OCI-LY7 (cell line): ENCODE measurements around the gene TRIM28. TPM values are rescaled to one million over a fixed set of nuclear protein-coding genes. Genes with fewer than 3 reads are reported as not detected.

ENCODE experiments used
- BruUV-seq: library from RNA; stranded (reverse); fragments of 400-500 nt; replicated peaks from 2 replicates; lab custom pipeline; 2021; lab: Mats Ljungman, UMichigan
- CTCF ChIA-PET: fragments of 300-600 bp; sonication (Branson Sonifier 250); formaldehyde crosslinking; loops from one replicate; lab custom pipeline; 2022; ENCODE audit warnings: antibody characterized with exemption; ENCODE audit not compliant: unreplicated experiment; lab: Charles Lee
- POLR2A ChIA-PET: fragments of 300-600 bp; sonication (Branson Sonifier 250); formaldehyde crosslinking; loops from one replicate; lab custom pipeline; 2022; ENCODE audit warnings: antibody characterized with exemption; lab: Charles Lee
- DNase-seq: peaks from one replicate; pipeline ENCODE4 v3.0.0-alpha.2; 2015; ENCODE audit warnings: low spot score
- H2AFZ ChIP-seq: fragments of 200-600 bp; sonication (generic), shearing (Covaris generic); 2 replicates; pipeline ENCODE4 v1.6.1; 2014; ENCODE audit warnings: mild to moderate bottlenecking, antibody characterized with exemption, low read length, moderate library complexity
- H3K27ac ChIP-seq: fragments of 200-600 bp; sonication (generic); 2 replicates; pipeline ENCODE4 v1.5.1; 2014; ENCODE audit warnings: mixed run types, low read depth, mild to moderate bottlenecking, moderate library complexity, low read length, inconsistent platforms; ENCODE audit not compliant: poor library complexity, severe bottlenecking
- H3K36me3 ChIP-seq: fragments of 200-600 bp; sonication (generic); 2 replicates; pipeline ENCODE4 v1.6.1; 2014; ENCODE audit warnings: mild to moderate bottlenecking, antibody characterized with exemption, low read length, moderate library complexity, mixed read lengths; ENCODE audit not compliant: insufficient read depth
- H3K4me1 ChIP-seq: fragments of 200-600 bp; sonication (generic); 2 replicates; pipeline ENCODE4 v1.5.1; 2014; ENCODE audit warnings: mild to moderate bottlenecking, low read length; ENCODE audit not compliant: insufficient read depth, poor library complexity, severe bottlenecking
- H3K4me2 ChIP-seq: fragments of 200-600 bp; sonication (generic); 2 replicates; pipeline ENCODE4 v1.6.1; 2014; ENCODE audit warnings: mild to moderate bottlenecking, low read length
- H3K4me3 ChIP-seq: fragments of 200-600 bp; sonication (generic); 2 replicates; pipeline ENCODE4 v1.5.1; 2014; ENCODE audit warnings: mild to moderate bottlenecking, low read depth, low read length; ENCODE audit not compliant: poor library complexity, severe bottlenecking
- H3K79me2 ChIP-seq: fragments of 200-600 bp; sonication (generic); 2 replicates; pipeline ENCODE4 v1.6.1; 2016; ENCODE audit warnings: low read depth, mild to moderate bottlenecking, low read length, moderate library complexity, mixed read lengths; ENCODE audit not compliant: insufficient read depth
- H3K9me2 ChIP-seq: fragments of 200-600 bp; sonication (generic); 2 replicates; pipeline ENCODE4 v1.6.1; 2016; ENCODE audit warnings: mild to moderate bottlenecking, low read length, mixed read lengths; ENCODE audit not compliant: insufficient read depth
- H3K9me3 ChIP-seq: fragments of 200-600 bp; sonication (generic); 2 replicates; pipeline ENCODE4 v1.6.1; 2014; ENCODE audit warnings: mild to moderate bottlenecking, mixed run types, low read length, mixed read lengths
- H4K20me1 ChIP-seq: fragments of 200-600 bp; sonication (generic); 2 replicates; pipeline ENCODE4 v1.6.1; 2014; ENCODE audit warnings: mild to moderate bottlenecking, antibody characterized with exemption, low read length, moderate library complexity, mixed read lengths; ENCODE audit not compliant: insufficient read depth
- EZH2phosphoT487 ChIP-seq: fragments of 200-600 bp; sonication (generic); IDR thresholded peaks from 2 replicates; pipeline ENCODE4 v1.6.1; 2018; ENCODE audit warnings: low read depth, borderline replicate concordance, mild to moderate bottlenecking, mixed run types, antibody characterized with exemption, low read length, moderate library complexity, mixed read lengths
- intact Hi-C: fragments of 100-400 bp; cut with micrococcal nuclease; formaldehyde crosslinking; loops from one replicate; pipeline ENCODE4 v1.10.0; 2022; ENCODE audit not compliant: unreplicated experiment
- total RNA-seq, 2 experiments: library from RNA; depleted of rRNA in 1 of 2; stranded (reverse); fragments of >200 nt in 1 of 2; shearing (Covaris generic) in 1 of 2; gene quantifications; 2 replicates each; pipeline ENCODE4 v1.2.3, GENCODE V29; 2014 to 2022
- TF ChIP-seq, protein P1 (sequence below): fragments of 200-600 bp; sonication (generic); conservative IDR thresholded peaks from 2 replicates; pipeline ENCODE4 v1.5.1; 2014; ENCODE audit warnings: mild to moderate bottlenecking, antibody characterized with exemption, low read length, moderate library complexity, mixed read lengths

TRIM28 gene
- total RNA-seq, 2 experiments from 2014 or later = 601 to 729 TPM

DNA sequence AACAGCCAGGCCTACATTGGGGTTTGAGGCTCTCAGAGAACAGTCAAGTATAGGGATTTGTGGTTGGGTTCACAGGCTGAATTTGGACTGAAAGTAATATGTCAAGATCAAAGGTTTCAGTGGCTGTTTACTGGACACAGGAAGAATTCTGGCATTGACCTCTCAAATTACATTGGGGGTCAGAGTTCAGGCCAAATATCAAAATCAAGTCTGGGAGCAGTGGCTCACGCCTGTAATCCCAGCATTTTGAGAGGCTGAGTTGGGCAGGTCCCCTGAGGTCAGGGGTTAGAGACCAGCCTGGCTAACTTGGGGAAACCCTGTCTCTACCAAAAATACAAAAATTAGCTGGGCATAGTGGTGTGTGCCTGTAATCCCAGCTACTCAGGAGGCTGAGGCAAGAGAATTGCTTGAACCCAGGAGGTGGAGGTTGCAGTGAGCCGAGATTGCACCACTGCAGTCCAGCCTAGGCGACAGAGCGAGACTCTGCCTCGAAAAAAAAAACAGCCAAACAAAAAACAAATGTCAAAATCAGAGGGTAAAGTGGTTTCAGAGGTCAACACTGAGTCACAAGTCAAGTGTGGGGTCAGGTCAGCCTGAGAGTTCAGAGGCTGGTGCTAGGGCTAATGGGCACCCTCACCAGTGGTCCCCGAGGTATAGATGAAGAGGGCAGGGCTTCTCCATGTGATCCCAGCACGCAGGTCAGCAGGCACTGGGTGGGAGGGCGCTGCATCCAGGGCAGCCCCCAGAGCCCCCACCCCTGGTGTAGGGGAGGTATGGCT, 33.6 kb upstream of the TRIM28 start:
- Histone ChIP-seq H3K4me1 (peaks cover 7% of the 10 kb centered on the region), H4K20me1 (no peaks in the 10 kb centered on the region), H3K79me2 (no peaks in the 10 kb centered on the region), H3K36me3 (peaks cover 17% of the 10 kb centered on the region; the same call in 1 of the 2 replicates), H3K4me3 (no peak overlapping the region), H3K9me2 (no peaks in the 10 kb centered on the region), H3K4me2 (no peak overlapping the region), H3K27ac (no peak overlapping the region), H3K9me3 (no peaks in the 10 kb centered on the region), H2AFZ (no peak overlapping the region)
- no peak for DNase-seq
- intact Hi-C loops = no loop called here
- ChIA-PET POLR2A (no interaction called here), CTCF (no interaction called here)
- TF ChIP-seq, protein P1, sequence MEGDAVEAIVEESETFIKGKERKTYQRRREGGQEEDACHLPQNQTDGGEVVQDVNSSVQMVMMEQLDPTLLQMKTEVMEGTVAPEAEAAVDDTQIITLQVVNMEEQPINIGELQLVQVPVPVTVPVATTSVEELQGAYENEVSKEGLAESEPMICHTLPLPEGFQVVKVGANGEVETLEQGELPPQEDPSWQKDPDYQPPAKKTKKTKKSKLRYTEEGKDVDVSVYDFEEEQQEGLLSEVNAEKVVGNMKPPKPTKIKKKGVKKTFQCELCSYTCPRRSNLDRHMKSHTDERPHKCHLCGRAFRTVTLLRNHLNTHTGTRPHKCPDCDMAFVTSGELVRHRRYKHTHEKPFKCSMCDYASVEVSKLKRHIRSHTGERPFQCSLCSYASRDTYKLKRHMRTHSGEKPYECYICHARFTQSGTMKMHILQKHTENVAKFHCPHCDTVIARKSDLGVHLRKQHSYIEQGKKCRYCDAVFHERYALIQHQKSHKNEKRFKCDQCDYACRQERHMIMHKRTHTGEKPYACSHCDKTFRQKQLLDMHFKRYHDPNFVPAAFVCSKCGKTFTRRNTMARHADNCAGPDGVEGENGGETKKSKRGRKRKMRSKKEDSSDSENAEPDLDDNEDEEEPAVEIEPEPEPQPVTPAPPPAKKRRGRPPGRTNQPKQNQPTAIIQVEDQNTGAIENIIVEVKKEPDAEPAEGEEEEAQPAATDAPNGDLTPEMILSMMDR = no peak
- TF ChIP-seq EZH2phosphoT487 = no peak
- no TSS peak for BruUV-seq

DNA sequence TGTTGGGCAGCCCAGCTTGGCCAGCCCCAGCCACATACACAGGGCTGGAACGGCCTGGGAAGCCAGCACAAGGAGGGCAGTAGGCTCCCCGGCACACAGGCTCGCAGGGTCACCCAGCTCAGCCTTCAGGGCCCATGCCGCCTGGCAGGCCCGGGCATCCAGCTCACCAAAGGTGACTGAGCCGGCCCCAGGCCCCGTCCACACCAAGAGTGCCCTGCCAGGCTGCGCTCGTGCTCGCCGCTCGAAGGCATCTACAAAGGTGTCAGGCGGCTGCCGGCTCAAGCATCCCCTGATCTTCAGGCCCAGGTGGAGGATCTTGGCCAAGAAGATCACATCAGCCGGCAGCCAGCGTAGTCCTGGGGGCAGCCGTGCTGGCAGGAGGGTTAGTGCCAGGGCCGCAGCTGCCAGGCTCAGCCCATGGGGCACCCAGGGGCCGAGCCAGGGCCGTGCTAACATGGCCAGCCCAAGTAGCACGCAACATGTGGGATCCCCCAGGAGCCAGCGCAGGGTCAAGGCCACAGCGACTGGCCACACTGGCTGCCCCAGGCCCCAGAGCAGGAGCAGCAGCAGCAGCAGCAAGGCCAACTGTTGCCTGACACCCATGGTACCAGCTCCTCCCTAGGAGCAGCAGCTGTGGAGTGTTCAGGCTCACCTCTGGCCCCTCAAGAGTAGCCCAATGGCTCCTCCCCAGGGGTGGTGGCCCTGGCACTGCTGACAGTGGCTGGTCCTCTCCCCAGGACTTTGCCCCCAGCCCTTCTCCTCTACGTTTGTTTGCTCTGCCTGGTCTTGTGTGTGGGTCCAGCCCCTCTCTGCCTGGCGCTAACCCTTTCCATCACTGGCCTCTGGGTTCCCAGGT, 32.3 kb upstream of the TRIM28 start, which contains the start of gene SLC27A5:
Gene SLC27A5 (minus strand): TSS at position 640 of the 856 bp plus-strand sequence. CDS start 37 bp downstream, at position 603.
- no peaks in the 10 kb centered on the region for H3K9me2 ChIP-seq
- peaks cover 26% of the 10 kb centered on the region for H3K36me3 ChIP-seq
- BruUV-seq = no TSS peak
- no peaks in the 10 kb centered on the region for H3K9me3 ChIP-seq
- H3K27ac ChIP-seq = no peak within 1 kb of the TSS
- intact Hi-C loops = no loop called here
- no peak within 1 kb of the TSS for H3K4me2 ChIP-seq
- ChIA-PET CTCF (no interaction called here), POLR2A (no interaction called here)
- H3K4me3 ChIP-seq = no peak within 1 kb of the TSS
- H4K20me1 ChIP-seq = no peaks in the 10 kb centered on the region
- H3K79me2 ChIP-seq = no peaks in the 10 kb centered on the region
- TF ChIP-seq, protein P1 = no peak
- no peak for TF ChIP-seq EZH2phosphoT487
- no peak within 1 kb of the TSS for H2AFZ ChIP-seq
- no peak for DNase-seq
- H3K4me1 ChIP-seq = peaks cover 7% of the 10 kb centered on the region
